Parathyroid adenoma (tissue), 2 donors: ENCODE measurements around the gene CLEC3B.

ENCODE experiments used
- H2AFZ ChIP-seq: fragments of 300-600 bp; sonication (generic); one replicate; pipeline ENCODE4 v1.7.0; 2017; ENCODE audit warnings: antibody characterized with exemption, mild to moderate bottlenecking
- H3K27ac ChIP-seq: fragments of 300-600 bp; sonication (generic); one replicate; pipeline ENCODE4 v1.7.0; 2017
- H3K27me3 ChIP-seq: fragments of 300-600 bp; sonication (generic); one replicate; pipeline ENCODE4 v1.7.0; 2017; ENCODE audit warnings: low read length; ENCODE audit not compliant: control insufficient read depth, insufficient read depth
- H3K36me3 ChIP-seq: fragments of 300-600 bp; sonication (generic); one replicate; pipeline ENCODE4 v1.7.0; 2017; ENCODE audit warnings: low read length; ENCODE audit not compliant: control insufficient read depth, insufficient read depth
- H3K4me1 ChIP-seq: fragments of 300-600 bp; sonication (generic); one replicate; pipeline ENCODE4 v1.7.0; 2017; ENCODE audit warnings: control low read depth
- H3K4me2 ChIP-seq: fragments of 300-600 bp; sonication (generic); one replicate; pipeline ENCODE4 v1.7.0; 2017; ENCODE audit warnings: low read length
- H3K4me3 ChIP-seq: fragments of 300-600 bp; sonication (generic); one replicate; pipeline ENCODE4 v1.7.0; 2017; ENCODE audit warnings: low read depth, low read length
- H3K79me2 ChIP-seq: fragments of 300-600 bp; sonication (generic); one replicate; pipeline ENCODE4 v1.7.0; 2017; ENCODE audit warnings: control low read depth
- H3K9ac ChIP-seq: fragments of 300-600 bp; sonication (generic); one replicate; pipeline ENCODE4 v1.7.0; 2017; ENCODE audit warnings: mild to moderate bottlenecking
- H3K9me3 ChIP-seq: fragments of 300-600 bp; sonication (generic); one replicate; pipeline ENCODE4 v1.7.0; 2017; ENCODE audit warnings: low read length; ENCODE audit not compliant: control insufficient read depth
- TF ChIP-seq, protein P1 (sequence below): fragments of 300-600 bp; sonication (generic); IDR thresholded peaks from one replicate; pipeline ENCODE4 v1.7.0; 2017; ENCODE audit warnings: antibody characterized with exemption, mild to moderate bottlenecking
- donor health status: primary hyperparathyroidism.

CLEC3B gene

DNA sequence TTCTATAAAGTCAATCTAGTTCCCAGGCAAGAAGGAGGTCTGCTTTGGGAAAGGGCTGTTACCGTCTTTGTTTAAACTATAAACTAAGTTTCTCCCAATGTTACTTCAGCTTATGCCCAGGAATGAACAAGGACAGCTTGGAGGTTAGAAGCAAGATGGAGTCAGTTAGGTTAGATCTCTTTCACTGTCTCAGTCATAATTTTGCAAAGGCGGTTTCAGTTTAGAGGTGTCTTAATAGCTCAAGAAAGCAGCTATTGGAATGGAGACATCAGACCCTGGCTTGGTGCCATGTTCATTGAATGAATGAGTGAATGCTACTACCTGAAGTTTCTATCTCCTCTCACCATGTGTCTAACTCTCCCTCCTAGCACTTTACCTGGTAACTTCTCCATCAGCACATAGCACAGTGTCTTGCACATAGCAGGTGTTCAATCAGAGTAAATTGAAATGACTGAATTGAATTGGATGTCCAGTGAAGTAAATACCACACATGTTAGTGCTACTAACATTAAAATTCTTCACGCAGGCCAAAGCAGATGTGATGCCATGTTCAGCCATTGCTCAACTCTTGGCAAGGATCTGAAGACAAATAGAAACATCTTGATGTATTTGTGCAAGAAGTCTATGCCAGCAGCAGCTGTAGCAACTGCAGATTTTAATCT is 28.2 kb downstream of the CLEC3B start:
- no peak overlapping the region for H2AFZ ChIP-seq
- H3K4me2 ChIP-seq = no peak overlapping the region
- no peak overlapping the region for H3K27ac ChIP-seq
- no peaks in the 10 kb centered on the region for H3K79me2 ChIP-seq
- no peaks in the 10 kb centered on the region for H3K36me3 ChIP-seq
- no peaks in the 10 kb centered on the region for H3K9me3 ChIP-seq
- H3K27me3 ChIP-seq = no peaks in the 10 kb centered on the region
- no peak overlapping the region for H3K9ac ChIP-seq
- no peak overlapping the region for H3K4me3 ChIP-seq
- no peaks in the 10 kb centered on the region for H3K4me1 ChIP-seq
- TF ChIP-seq, protein P1, sequence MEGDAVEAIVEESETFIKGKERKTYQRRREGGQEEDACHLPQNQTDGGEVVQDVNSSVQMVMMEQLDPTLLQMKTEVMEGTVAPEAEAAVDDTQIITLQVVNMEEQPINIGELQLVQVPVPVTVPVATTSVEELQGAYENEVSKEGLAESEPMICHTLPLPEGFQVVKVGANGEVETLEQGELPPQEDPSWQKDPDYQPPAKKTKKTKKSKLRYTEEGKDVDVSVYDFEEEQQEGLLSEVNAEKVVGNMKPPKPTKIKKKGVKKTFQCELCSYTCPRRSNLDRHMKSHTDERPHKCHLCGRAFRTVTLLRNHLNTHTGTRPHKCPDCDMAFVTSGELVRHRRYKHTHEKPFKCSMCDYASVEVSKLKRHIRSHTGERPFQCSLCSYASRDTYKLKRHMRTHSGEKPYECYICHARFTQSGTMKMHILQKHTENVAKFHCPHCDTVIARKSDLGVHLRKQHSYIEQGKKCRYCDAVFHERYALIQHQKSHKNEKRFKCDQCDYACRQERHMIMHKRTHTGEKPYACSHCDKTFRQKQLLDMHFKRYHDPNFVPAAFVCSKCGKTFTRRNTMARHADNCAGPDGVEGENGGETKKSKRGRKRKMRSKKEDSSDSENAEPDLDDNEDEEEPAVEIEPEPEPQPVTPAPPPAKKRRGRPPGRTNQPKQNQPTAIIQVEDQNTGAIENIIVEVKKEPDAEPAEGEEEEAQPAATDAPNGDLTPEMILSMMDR = no peak

GRCh38 chr3:45055032-45055410 is 28.9 kb downstream of the CLEC3B start:
- Histone ChIP-seq H3K36me3 (no peaks in the 10 kb centered on the region), H3K4me3 (no peak overlapping the region), H3K9ac (no peak overlapping the region), H3K27ac (no peak overlapping the region), H2AFZ (no peak overlapping the region), H3K4me1 (no peaks in the 10 kb centered on the region), H3K27me3 (no peaks in the 10 kb centered on the region), H3K9me3 (no peaks in the 10 kb centered on the region), H3K4me2 (no peak overlapping the region), H3K79me2 (no peaks in the 10 kb centered on the region)
- TF ChIP-seq, protein P1 = no peak

GRCh38 chr3:45055411-45056143 is 29.5 kb downstream of the CLEC3B start:
- Histone ChIP-seq H3K4me3 (no peak overlapping the region), H3K27ac (no peak overlapping the region), H3K36me3 (no peaks in the 10 kb centered on the region), H3K4me2 (no peak overlapping the region), H3K79me2 (no peaks in the 10 kb centered on the region), H3K9ac (no peak overlapping the region), H3K9me3 (no peaks in the 10 kb centered on the region), H2AFZ (no peak overlapping the region), H3K27me3 (no peaks in the 10 kb centered on the region), H3K4me1 (no peaks in the 10 kb centered on the region)
- TF ChIP-seq, protein P1 = no peak

DNA sequence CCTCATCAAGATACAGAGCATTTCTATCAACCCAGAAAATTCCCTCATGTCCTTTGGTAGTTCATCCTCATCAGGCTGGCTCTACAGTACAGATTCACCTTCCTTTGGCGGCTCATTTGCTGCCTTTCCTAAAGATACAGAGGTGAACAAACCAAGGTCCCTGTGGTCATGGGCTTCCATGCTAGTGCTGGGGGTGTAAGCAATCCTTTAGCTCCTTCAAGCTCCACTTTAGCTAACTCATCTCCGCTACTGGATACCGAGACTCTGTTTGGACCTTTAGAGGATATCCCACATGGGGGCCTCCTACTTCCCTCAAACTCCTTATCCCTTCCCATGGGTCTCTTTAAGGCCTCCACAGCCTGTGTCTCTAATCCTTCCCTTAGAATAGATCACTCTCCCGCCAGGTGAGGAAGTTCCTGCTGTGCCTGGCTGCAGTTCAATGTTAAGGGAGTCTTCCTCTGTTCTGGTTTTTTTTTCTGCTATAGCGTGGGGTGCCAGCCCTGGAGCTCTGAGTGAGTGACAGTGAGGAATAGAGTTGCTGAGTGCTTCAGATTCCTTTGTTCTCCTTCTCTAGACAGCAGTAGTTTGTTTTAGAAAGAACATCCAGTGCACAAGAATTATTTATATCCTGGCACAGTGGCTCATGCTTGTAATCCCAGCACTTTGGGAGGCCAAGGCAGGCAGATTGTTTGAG is 30.7 kb downstream of the CLEC3B start:
- Histone ChIP-seq H3K4me1 (no peaks in the 10 kb centered on the region), H3K4me3 (no peak overlapping the region), H2AFZ (no peak overlapping the region), H3K79me2 (no peaks in the 10 kb centered on the region), H3K9ac (no peak overlapping the region), H3K27me3 (no peaks in the 10 kb centered on the region), H3K27ac (no peak overlapping the region), H3K9me3 (no peaks in the 10 kb centered on the region), H3K4me2 (no peak overlapping the region), H3K36me3 (no peaks in the 10 kb centered on the region)
- TF ChIP-seq, protein P1 = no peak
